ENCODE data around the gene PPIE. TPM values are rescaled to one million over a fixed set of nuclear protein-coding genes. Genes with fewer than 3 reads are reported as not detected.
A peak's percentile ranks its signal among the peaks of the same experiment; 100 is the strongest.

The PPIE gene
- total RNA-seq, 4 donors from 2014 or later = 38.5 to 45.1 (median 42.0) TPM

DNA sequence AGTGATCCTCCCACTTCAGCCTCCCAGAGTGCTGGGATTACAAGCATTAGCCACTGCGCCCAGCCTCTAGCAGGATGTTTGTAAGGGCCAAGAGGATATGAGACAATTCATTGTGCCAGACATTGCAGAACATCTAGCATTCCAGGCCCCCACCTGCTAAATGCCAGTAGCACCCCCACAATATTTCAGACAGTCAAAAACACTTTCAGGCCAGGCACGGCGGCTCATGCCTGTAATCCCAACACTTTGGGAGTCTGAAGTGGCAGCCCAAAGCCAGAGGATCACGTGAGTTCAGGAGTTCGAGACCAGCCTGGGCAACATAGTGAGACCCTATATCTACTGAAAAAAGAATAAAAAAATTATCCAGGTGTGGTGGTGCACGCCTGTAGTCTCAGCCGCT is 12.9 kb downstream of the PPIE start:
- H3K9me3 ChIP-seq = no peaks in the 10 kb centered on the region
- no peak for ATAC-seq
- TF ChIP-seq EP300 (IDR thresholded peaks at IDR 0.05) (no peak), POLR2A (IDR thresholded peaks at IDR 0.05) (no peak), POLR2AphosphoS5 (IDR thresholded peaks at IDR 0.05) (no peak)
- TF ChIP-seq, protein P1, sequence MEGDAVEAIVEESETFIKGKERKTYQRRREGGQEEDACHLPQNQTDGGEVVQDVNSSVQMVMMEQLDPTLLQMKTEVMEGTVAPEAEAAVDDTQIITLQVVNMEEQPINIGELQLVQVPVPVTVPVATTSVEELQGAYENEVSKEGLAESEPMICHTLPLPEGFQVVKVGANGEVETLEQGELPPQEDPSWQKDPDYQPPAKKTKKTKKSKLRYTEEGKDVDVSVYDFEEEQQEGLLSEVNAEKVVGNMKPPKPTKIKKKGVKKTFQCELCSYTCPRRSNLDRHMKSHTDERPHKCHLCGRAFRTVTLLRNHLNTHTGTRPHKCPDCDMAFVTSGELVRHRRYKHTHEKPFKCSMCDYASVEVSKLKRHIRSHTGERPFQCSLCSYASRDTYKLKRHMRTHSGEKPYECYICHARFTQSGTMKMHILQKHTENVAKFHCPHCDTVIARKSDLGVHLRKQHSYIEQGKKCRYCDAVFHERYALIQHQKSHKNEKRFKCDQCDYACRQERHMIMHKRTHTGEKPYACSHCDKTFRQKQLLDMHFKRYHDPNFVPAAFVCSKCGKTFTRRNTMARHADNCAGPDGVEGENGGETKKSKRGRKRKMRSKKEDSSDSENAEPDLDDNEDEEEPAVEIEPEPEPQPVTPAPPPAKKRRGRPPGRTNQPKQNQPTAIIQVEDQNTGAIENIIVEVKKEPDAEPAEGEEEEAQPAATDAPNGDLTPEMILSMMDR (IDR thresholded peaks at IDR 0.05) = no peak
- no peak overlapping the region for H3K4me3 ChIP-seq
- 91 to 93% methylated on average over 2 to 6 of the region's 7 CpGs for WGBS, 2 donors (ENCODE audit: low coverage in 1 of 2)
- H3K4me1 ChIP-seq = peaks cover 0 to 37% (median 0%) of the 10 kb centered on the region in 3 donors
- peaks cover 3 to 100% of the 10 kb centered on the region in 2 donors for H3K36me3 ChIP-seq
- H3K27me3 ChIP-seq = no peaks in the 10 kb centered on the region
- no peak overlapping the region for H3K27ac ChIP-seq

DNA sequence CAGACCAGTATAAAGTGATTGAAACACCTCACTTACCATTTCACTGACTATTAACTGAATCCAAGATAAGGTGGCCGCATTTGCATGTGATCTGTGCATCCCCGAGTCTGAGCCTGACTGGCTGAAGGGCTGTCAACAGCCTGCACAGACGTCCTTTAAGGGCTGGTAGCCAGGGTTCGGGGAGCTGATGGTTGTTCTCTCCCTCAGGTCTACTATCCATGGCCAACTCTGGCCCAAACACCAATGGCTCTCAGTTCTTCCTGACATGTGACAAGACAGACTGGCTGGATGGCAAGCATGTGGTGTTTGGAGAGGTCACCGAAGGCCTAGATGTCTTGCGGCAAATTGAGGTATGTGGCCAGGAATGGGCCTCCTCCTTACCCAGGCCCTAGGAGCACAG is 14.0 kb downstream of the PPIE start:
- Histone ChIP-seq H3K36me3 (peaks cover 3 to 100% of the 10 kb centered on the region in 2 donors), H3K9me3 (no peaks in the 10 kb centered on the region), H3K27me3 (no peaks in the 10 kb centered on the region), H3K4me3 (no peak overlapping the region), H3K27ac (peak overlapping the region in 3 of 4 donors; percentile 10 to 54 (median 14)), H3K4me1 (peaks cover 0 to 37% (median 0%) of the 10 kb centered on the region in 3 donors)
- no peak for ATAC-seq
- TF ChIP-seq EP300 (IDR thresholded peaks at IDR 0.05) = no peak
- TF ChIP-seq POLR2AphosphoS5 (IDR thresholded peaks at IDR 0.05) = no peak
- no peak for TF ChIP-seq POLR2A (IDR thresholded peaks at IDR 0.05)
- TF ChIP-seq, protein P1 (IDR thresholded peaks at IDR 0.05) = no peak
- 88 to 93% methylated on average over 3 to 4 of the region's 6 CpGs for WGBS, 2 donors (ENCODE audit: low coverage in 1 of 2)

DNA sequence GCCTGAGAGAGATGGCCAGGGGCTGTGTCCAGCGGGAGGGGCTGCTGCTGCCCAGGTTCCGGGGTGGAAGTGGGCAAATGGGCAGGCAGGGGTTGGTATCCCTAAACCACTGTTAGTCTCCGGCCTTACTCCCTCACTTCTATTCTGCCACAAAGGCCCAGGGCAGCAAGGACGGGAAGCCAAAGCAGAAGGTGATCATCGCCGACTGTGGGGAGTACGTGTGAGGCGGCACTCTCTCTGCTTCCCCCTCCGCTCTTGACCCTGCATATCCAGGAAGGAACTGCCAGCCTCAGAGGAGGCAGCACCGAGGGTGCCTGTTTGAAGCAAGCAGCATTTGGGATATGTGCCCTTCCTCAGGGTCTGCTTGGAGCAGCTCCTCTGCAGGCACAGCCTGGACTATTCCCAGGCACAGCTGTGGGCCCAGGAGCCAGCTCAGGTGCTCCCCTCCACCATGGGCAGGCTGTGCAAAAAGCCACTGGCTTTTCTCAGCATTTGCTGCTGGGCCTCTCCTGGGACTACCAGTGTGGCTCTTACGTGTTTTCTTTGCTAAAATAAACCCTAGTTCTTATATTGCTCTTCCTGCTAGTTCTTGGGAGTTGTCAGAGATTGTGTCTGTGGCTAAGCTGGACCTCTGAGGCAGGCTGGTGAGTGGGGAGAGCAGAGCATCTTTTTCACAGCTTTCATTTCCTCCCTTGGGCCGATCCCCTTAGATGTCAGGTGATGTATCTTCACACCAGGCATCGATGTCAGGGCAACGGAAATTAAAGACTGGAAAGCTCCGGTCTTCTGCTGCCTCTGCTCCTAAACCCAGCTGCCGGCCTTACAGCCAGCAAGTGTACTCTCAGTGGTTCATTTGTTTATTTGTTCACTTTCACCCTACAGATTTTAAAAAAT is 14.7 kb downstream of the PPIE start:
- no peaks in the 10 kb centered on the region for H3K9me3 ChIP-seq
- peak overlapping the region in 3 of 4 donors; percentile 10 to 54 (median 17) for H3K27ac ChIP-seq
- TF ChIP-seq, protein P1 (IDR thresholded peaks at IDR 0.05) = no peak
- TF ChIP-seq EP300 (IDR thresholded peaks at IDR 0.05) (no peak), POLR2AphosphoS5 (IDR thresholded peaks at IDR 0.05) (no peak), POLR2A (IDR thresholded peaks at IDR 0.05) (no peak)
- no peak overlapping the region for H3K4me3 ChIP-seq
- peaks cover 0 to 37% (median 0%) of the 10 kb centered on the region in 3 donors for H3K4me1 ChIP-seq
- no peaks in the 10 kb centered on the region for H3K27me3 ChIP-seq
- peaks cover 3 to 100% of the 10 kb centered on the region in 2 donors for H3K36me3 ChIP-seq
- 26 to 51% methylated on average over 5 to 9 of the region's 16 CpGs for WGBS, 2 donors (ENCODE audit: low coverage in 1 of 2)
- no peak for ATAC-seq

DNA sequence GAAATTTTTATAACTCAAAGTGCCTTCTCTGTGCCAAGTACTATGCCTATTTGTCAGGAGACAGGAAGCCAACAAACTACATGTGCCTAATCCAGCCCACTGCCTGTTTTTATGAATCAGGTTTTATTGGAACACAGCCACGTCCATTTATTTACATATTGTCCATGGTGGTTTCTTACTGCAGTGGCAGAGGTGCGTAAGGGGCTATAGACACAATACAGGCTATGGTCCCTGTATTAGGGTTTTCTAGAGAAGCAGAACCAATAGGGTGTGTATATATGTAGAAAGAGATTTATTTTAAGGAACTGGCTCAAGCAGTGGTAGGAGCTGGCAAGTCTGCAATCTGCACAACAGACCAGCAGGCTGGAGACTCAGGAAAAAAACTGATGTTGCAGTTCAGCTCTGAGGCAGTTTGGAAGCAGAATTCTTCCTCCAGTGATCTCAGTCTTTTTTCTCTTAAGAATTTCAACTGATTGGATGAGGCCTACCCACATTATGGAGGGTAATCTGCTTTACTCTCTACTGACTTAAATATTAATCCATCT is 15.4 kb downstream of the PPIE start:
- H3K9me3 ChIP-seq = no peaks in the 10 kb centered on the region
- WGBS, 2 donors (ENCODE audit: low coverage in 1 of 2) = 19 to 54% methylated on average over 2 of the region's 2 CpGs
- no peak for ATAC-seq
- no peaks in the 10 kb centered on the region for H3K27me3 ChIP-seq
- H3K36me3 ChIP-seq = peaks cover 2 to 100% of the 10 kb centered on the region in 2 donors
- H3K27ac ChIP-seq = peak overlapping the region in 2 of 4 donors; percentile 17 to 54
- H3K4me3 ChIP-seq = no peak overlapping the region
- peak; percentile 10 for TF ChIP-seq POLR2AphosphoS5 (IDR thresholded peaks at IDR 0.05)
- TF ChIP-seq, protein P1 (IDR thresholded peaks at IDR 0.05) = no peak
- peaks cover 0 to 37% (median 0%) of the 10 kb centered on the region in 3 donors for H3K4me1 ChIP-seq

All from gastroesophageal sphincter (tissue), 4 donors.